PFSK-1 (cell line): Measurements from ENCODE around the gene CXCL6.

ENCODE experiments used
- POLR2AphosphoS5 ChIP-seq: IDR thresholded peaks from 2 replicates; pipeline ENCODE4 v1.6.1; 2012; ENCODE audit warnings: low read depth, mild to moderate bottlenecking, control low read depth, low read length, moderate library complexity
- TAF1 ChIP-seq: IDR thresholded peaks from 2 replicates; pipeline ENCODE4 v1.6.1; 2012; ENCODE audit warnings: low read length, control low read depth, borderline replicate concordance; ENCODE audit not compliant: insufficient read depth

DNA sequence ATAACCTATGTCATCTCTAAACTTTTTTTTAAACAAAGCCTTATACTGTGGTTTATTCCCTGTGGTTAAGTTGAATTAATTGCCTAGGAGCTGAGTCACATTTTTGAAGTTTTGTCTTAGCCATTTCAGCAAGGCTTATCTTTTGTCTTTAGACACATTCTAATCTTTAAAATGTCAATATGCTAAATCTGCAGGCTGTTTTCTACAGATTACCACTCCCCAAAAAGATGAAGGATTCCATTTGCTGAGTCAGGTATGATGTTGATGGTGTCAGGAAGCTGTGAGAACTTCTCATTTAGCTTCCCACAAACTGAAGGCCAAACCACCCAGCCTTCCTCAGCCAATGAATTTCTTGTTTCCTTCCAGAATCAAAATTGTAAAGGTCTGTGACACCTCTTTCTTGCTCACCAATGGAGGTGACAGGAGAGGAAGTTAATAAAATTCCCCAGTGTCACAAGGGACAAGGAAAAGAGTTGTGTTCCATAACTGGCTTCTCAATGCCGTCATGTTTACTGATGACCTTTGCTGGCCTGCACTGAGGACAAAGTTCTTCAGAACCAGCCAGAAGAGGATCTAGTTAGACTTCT, 3.7 kb upstream of the CXCL6 start:
- TF ChIP-seq POLR2AphosphoS5 (no peak), TAF1 (no peak)
